Hematopoietic multipotent progenitor cell treated with erythropoietin and hydrocortisone succinate and interleukin-3 and kit ligand, for 17 days (in vitro differentiated cells): ENCODE measurements around the gene TMEM87A.
A peak's percentile ranks its signal among the peaks of the same experiment; 100 is the strongest.
"Not testable (repeated sequence)": the region's sequence is repeated elsewhere in the genome, so short reads cannot be mapped to it uniquely, and the experiment has no call there.

Experiments used
- DNase-seq: peaks from one replicate; pipeline ENCODE4 v3.0.0-alpha.2; 2015; ENCODE audit warnings: low spot score

The TMEM87A gene, protein sequence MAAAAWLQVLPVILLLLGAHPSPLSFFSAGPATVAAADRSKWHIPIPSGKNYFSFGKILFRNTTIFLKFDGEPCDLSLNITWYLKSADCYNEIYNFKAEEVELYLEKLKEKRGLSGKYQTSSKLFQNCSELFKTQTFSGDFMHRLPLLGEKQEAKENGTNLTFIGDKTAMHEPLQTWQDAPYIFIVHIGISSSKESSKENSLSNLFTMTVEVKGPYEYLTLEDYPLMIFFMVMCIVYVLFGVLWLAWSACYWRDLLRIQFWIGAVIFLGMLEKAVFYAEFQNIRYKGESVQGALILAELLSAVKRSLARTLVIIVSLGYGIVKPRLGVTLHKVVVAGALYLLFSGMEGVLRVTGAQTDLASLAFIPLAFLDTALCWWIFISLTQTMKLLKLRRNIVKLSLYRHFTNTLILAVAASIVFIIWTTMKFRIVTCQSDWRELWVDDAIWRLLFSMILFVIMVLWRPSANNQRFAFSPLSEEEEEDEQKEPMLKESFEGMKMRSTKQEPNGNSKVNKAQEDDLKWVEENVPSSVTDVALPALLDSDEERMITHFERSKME

DNA sequence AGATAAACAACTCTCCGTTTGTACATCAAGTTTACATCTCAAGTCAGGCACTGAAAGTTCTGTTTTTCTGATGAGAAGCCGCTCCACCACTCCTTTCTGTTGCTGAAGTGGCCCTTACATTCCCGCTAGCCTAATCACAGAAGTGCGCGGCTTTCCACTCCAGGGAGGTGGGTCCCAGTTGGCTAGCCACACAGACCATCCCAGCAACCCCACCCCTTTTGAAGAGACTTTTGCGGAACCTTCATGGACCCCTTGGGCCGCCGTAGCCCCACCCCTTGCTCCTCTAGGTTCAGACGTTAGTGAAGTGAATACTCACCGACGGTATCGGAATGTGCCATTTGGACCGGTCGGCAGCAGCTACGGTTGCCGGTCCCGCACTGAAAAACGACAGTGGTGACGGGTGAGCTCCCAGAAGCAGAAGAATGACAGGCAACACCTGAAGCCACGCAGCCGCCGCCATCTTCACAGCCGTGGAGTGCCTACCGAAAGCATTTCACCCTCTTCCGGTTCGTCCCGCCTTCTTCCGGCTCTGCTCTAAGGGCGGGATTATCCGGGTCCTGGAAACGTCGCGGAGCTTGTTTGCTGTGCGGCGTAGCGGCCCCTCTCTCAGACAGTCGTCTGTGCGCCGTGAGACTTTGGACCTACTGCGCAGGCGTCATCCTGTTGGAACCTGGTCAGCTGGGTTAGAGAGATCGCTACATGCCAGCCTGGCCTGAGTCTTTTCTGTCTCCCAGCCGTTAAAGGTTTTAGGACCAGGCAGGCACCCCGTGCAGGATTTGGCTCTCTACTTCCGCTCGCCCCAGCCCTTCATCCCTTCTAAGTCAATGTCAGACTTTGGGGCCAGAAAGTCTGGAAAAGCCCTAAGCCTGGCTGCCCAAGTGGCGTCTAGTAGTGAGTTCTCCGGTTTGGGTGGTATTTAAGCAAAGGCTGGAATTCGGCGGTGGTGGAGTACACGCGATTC, at the start of gene TMEM87A, which contains the start of gene GANC:
Gene TMEM87A (minus strand): TSS at position 495 of the 961 bp plus-strand sequence. CDS start 35 bp downstream, at position 460.
Gene GANC (plus strand): TSS at position 263 of the 961 bp plus-strand sequence. CDS start 1,281 bp downstream, outside the sequence.
- DNase-seq = peak; percentile 94

DNA sequence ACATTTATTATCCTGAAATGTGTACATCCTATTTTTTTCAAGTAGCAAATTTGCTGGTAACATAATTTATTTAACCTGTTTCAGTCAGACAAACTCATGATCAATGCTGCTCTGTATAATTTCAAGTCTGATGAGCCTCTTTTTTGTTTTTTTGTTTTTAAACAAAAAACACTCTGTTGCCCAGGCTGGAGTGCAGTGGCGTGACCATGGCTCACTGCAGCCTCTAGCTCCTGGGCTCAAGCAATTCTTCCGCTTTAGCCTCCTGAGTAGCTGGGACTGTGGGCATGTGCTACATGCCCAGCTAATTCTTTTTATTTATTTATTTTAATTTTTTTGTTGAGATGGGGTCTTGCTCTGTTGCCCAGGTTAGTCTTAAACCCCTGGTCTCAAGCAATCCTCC, 46.0 kb upstream of the TMEM87A start:
- no peak for DNase-seq

DNA sequence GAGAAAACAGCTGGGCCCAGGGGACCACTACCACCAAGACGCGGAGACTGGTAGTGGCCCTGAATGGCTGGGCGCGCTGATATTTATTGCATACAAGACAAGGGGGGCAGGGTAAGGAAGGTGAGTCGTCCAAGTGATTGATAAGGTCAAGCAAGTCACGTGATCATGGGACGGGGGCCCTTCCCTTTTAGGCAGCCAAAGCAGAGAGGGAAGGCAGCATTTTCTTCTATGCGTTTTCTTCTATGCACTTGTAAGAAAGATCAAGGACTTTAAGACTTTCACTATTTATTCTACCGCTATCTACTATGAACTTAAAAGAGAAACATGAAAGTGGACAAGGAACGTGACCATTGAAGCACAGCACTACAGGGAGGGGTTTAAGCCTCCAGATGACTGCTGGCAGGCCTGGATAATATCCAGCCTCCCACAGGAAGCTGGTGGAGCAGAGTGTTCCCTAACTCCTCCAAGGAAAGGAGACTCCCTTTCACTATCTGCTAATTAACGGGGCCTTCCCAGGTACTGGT, 43.1 kb upstream of the TMEM87A start:
- DNase-seq = not testable (repeated sequence)

DNA sequence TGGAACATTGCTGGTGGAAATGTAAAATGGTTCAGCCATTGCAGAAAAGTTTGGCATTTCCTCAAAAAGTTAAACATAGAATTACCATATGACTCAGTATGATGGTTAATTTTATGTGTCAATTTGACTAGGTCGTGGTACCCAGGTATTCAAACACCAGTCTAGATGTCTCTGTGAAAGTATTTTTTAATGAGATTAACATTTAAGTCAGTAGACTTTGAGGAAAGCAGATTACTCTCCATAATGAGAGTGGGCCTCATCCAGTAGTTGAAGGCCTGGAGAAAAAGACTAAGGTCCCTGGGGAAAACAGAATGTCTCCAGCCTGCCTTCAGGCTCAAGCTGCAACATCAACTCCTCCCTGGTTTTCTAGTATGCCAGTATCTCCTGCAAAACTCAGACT, 42.3 kb upstream of the TMEM87A start:
- no peak for DNase-seq

DNA sequence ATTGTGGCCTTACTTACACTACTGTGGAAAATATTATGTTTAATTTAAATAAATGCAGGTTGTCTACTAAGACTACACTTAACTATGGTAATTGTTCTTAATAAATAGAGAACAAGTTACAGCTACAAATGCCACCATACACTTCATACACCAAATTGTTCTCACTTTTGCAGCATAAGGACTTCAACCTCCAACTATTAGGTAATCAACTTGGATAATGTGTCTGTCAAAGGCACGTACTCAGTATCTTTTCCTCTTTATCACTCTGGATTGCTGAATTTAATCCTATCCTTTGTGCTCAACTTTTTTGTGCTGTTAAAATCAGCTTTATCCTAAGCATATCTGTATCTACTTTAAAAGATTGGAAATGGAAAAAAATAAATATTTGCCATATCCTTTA, 41.6 kb upstream of the TMEM87A start:
- DNase-seq = no peak

DNA sequence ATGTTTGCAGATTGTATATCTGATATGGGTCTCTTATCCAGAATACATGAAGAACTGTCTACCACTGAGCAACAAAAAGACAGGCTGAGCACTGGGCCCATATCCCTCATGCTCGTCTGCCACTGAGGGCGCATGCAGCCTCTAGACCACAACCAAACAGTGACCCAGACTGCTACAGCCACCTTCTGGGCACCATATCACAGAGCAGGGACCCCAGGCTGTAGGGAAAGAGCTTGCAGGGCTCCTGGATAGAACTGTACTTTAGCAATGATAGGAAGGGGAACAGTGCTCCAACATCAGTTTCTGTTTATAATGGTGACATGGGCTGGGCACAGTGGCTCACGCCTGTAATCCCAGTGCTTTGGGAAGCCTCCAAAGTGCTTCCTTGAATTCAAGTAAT, 40.2 kb upstream of the TMEM87A start:
- DNase-seq = no peak

DNA sequence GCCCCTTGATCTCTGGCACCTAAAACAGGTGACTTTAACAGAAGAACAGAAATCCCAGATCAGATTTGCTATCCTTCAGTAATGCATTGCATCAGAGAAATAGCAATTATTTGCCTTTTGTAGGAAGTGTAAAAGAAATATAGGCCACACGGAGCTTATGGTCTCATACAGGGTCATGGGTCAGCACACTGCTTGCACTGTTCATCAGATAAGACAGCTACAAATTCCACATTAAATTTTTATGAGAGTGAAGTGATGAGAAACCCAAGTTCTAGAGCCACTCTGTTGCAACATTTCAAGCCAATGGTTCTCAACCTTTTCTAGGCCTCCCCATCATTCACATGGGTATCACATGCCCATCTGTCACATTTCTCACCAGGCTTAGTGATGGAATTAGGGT, 33.4 kb upstream of the TMEM87A start:
- DNase-seq = no peak

DNA sequence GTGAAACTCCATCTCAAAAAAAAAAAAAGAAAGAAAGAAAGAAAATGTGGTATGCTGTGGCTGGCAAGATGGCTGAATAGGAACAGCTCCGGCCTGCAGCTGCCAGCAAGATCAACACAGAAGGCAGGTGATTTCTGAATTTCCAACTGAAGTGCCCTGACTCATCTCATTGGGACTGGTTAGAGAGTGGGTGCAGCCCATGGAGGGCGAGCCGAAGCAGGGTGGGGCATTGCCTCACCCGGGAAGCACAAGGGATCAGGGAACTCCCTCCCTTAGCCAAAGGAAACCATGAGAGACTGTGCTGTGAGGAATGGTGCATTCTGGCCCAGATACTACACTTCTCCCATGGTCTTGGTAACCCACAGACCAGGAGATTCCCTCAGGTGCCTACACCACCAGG, 27.8 kb upstream of the TMEM87A start:
- not testable (repeated sequence) for DNase-seq

DNA sequence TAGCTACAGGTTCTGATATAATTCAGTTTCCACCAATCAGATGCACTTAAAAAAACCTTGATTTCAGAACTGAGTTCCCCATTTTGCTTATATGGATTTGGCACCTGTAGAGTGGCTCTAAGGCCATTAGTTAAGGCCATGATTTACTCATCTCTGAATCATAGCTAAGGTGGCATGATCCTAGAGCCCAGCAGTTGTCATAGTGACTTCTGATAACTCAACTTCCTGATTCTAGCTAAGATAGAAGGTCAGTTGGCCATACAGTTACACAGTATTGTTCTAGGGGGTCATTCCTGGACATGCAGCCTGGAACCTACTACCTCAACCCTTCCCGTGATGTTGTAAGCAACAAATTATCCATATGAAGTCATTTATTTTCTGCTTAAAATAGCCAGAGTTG, 15.9 kb upstream of the TMEM87A start:
- no peak for DNase-seq

DNA sequence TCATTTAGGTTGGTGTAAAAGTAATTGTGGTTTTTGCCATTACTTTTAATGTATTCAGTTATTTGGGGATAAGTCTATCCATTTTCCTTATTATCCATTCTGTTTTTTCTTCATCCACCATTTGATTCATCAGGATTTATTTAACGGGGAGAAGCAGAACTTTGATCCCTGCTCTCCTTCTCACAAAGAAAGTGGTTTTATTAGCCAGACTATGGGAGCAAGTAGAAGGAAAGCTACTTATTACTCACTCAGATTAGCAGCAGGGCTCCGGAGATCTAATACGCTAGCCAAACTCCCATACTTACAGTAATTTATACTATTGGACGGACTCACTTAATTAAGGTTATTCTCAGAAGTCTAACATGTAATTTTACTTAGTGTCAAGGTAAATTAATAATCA, 14.7 kb upstream of the TMEM87A start:
- DNase-seq = no peak

DNA sequence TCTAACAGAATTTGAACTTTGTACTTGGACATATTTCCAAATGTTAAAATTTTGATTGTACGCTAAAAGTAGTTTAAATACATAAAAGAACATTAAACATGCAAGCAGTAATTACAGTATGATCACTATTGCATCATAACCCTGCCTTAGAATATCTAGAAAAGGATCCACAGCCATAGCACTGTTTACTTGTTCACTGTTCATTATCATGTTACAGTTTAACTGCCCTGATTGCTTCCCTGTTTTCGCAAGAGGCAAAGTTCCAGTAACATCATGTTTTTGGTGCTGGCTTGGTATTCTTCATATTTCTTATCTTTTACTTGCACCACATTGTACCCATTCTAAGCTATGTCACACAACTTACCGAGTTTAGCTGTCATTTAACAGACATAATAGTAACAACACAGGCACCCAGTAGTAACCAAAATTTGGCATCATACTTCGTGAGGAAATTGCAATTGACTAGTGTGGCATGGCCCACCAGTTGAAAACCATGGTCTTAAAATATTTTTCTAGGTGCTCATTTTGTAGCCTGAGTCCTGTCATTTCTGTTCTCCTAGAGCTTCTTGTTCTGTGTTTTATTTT, 13.3 kb upstream of the TMEM87A start:
- DNase-seq = no peak

DNA sequence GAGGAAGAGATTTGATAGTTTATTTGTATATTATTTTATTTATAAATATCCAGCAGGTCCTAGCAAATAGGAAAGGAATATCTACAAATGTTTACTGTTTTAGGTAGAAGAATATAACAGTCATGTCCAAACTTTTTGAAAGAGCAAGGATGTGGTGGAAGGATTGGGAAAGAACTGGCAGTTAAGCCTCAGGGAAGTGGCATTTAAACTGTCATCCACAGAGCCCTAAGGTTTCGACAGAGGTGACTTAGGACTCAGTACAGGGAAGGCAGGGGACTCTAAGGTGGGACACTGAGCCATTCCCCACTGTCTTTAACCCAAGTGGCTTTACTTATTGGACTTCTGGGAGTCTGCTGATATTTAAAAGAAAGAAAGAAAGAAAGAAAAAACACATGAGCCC, 11.8 kb upstream of the TMEM87A start:
- no peak for DNase-seq

DNA sequence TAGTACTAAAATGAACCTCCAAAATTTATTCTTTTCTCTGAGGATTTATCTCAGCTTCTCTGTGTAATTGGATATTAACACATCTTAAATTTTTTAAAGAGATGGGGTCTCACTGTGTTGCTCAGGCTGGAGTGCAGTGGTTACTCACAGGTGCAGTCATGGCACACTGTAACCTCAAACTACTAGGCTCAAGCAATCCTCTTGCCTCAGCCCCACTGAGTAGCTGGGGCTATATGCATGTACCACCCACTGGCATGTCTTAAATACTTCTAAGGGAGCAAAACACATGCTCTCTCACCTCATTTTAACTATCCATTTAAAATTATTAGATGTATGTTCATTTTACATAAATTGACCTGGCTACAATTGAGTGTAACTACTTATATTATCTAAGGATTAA, 11.3 kb upstream of the TMEM87A start:
- no peak for DNase-seq

DNA sequence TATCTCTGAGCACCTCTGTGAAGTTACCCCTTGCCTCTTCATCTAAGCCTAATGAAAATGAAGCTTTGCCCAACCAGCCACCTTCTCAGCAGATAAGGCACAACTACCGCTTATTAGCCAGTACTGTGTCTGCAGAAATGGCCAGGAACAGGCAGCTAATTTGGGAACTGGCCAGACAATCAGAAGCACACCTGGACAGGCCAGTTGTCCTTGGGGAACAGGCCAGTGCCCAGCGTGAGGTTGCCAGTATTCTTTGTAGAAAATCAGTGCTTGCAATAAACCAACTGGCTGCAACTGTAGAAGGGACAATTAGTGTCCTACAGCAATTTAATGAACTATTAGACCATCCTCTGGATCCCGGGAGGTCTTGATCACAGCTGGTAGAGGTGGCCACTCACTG, 10.4 kb upstream of the TMEM87A start:
- DNase-seq = no peak

DNA sequence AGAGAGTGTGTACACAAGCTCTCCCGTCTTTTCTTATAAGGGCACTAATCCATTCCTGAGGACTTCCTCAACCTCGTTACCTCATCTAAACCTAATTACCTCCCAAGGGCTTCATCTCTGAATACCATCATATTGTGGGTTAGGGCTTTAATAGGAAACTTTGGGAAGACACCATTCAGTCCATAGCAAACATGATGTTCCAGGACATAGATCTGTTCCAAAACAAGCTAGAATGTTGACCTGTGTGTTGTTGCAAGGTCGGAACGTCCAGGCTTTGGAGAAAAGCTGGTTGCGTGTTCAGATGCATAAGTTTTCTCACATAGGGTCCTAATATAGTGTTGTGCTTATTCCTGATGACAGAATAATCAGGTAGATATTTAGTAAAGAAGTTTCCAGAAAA, 9.7 kb upstream of the TMEM87A start:
- no peak for DNase-seq

DNA sequence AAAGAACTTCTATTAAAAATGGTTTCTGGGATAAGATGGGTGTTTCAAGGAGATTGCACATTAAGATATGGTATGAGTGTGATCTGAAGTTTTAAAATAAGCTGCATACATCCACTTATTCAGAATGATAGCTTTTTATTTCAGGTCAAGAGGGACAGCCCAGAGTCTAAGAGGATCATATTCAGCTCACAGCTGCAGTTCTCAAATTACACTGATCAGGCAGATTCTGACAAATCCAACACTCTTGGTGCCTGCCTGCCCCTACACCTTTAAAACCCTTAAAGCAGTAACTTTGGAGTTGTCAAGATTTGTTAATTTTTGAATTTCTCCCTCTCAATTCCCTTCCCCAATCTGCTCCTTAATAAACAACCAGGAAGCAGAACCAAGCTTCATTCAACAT, 9.1 kb upstream of the TMEM87A start:
- no peak for DNase-seq

DNA sequence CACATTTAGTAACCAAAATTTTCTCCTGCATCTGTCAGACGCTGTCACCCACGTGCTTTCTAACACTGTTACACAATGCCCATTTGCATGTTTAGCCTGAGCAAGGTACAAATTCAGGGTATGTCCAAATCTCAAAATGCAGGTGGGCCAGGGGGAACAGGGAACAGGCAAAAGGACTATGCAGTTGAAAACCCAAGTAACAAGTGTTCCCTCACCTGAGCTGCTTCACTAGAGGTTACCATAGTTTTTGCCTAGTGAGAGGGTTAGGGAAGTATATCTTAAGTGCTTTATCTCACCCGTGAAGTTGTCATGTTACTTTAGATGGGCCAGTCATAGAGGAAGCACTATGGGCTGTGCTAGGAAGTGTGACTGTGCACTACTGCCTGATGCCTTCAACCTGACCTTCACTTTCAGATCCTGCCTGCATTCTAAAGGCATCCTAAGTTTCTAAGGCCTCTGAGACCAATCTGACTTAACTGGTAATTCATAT, 6.0 kb upstream of the TMEM87A start:
- no peak for DNase-seq

DNA sequence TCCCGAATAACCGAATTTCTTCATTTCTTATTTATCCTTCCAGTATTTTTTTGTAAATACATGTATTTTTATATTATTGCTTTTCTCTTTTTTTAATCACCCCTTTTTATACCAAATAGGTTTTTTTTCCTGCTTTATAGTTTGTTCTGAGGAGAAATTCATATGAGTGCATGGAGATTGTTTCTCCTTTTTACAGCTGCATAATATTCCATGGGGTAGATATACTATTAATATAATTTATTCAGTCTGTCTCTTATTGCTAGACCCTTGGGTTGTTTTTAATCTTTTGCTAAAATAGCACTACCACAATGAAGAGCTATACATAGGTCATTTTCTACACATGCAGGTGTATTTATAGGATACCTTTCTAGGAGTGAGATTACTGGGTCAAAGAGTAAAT, 3.5 kb upstream of the TMEM87A start:
- no peak for DNase-seq

DNA sequence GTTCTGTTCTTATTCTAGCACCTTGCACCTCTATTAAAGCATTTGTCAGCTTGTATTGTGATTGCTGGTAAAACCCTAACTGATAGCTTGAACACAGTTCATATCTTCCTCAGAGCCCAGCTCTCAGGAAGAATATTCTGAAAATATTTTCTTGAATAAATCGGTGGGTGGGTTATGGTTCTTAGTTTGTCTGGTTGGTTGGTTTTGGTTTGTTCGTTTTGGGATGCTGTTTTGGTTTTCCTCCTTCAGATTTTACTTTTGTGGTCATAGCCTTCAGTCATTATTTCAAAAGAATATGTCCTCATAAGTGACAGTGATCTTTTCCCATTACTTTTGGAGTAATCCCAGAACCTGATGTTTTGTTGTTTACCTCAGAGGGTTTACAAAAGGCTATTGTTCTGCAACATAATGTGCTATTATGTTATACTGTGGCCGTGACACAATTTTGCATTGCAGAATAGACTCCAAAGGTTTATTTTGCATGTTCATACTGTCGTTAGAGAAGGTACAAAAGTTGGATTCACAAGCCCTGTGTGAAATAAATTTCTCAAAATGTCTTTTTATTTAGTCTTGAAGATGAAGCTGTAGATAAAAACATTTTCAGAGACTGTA, 2.7 kb upstream of the TMEM87A start:
- peak; percentile 7 for DNase-seq

DNA sequence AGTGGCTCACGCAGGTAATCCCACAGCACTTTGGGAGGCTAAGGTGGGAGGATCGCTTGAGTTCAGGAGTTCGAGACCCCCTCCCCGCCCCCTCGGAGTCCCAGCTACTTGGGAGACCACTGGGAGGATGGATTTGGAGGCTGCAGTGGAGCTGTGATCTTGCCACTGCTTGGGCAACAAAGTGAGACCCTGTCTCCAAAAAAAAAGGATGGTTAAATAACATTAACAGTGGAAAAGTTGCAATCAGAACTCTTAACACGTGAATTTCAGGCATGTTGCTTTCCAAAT, 1.4 kb upstream of the TMEM87A start:
- DNase-seq = no peak

DNA sequence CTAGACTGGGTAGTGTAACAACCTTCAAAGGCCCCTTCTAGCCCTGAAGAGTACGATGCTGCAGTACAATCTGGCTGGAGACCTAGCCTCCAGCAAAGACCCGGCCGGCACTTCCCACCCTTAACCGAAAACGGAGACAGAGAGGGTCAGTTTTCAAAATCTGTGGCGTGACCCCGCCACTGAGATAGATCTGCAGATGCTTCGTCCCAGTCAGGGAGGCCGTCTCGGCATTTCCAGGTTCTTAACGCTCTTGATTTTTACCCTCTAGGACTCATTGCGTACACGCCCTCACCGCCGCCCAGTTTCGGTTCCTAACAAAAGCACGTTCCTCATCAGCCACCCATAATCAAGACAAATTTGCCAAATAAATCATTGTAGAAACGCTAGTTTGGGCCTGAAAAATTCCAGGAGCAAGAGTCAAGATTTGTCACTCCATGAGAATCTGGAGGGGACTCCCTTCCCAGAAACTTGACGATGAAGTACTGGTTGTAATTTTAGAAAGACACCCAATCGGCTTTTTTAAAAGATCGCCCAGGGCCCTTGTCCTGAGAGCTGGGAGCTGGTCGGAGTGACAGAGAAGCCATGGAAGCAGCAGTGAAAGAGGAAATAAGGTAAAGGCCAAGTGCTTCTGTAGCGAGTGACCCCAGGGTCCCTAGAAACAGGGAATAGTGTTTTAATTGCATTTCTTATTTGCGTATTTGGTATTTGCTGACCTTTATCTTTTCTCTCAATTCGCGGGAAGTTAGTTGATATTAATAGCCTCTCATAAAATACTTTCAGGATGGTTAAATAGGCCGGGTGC, 868 bp upstream of the TMEM87A start:
- DNase-seq = peak; percentile 64
